Measurements from ENCODE around the gene PDE10A. TPM values are rescaled to one million over a fixed set of nuclear protein-coding genes. Genes with fewer than 3 reads are reported as not detected.
A peak's percentile ranks its signal among the peaks of the same experiment; 100 is the strongest.

The PDE10A gene
- total RNA-seq, 1 donor from 2014 or later, result 17.3 TPM

DNA sequence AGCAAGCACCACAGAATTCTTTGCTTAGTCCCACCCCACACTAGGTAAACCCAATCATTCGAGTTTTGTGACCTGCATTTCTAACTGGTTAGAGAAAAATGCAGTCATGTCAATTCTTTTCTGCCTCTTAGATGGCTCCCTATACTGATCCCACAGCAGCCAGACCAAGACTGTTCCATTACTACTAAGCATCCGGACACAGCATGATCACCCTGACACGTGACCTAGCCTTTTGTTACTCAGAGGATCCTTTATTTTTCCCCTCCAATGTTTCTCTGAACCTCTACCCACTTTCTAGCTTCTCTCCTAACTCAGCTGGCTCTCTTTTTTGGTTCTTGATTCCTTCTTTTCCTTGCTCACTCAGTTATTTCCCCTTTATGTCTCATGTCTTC lies 87.9 kb downstream of the PDE10A start:
- H3K4me1 Mint-ChIP-seq, result peaks cover 15% of the 10 kb centered on the region
- Histone ChIP-seq H3K36me3 (no peaks in the 10 kb centered on the region), H3K27me3 (no peaks in the 10 kb centered on the region), H3K27ac (no peak overlapping the region), H4K20me1 (ENCODE audit: low read depth) (no peaks in the 10 kb centered on the region), H3F3A (ENCODE audit: low read depth) (no peaks in the 10 kb centered on the region), H2AFZ (replicated peaks) (no peak overlapping the region), H3K4me2 (no peak overlapping the region), H3K4me3 (no peak overlapping the region), H3K9ac (no peak overlapping the region), H3K4me1 (peaks cover 16% of the 10 kb centered on the region), H3K9me3 (ENCODE audit: low read depth) (no peaks in the 10 kb centered on the region), H3K79me2 (ENCODE audit: low read depth) (no peaks in the 10 kb centered on the region)
- no peak overlapping the region for H3K4me3 Mint-ChIP-seq
- DNase-seq (ENCODE audit: low spot score), result peak; percentile 13
- H3K36me3 Mint-ChIP-seq, result peaks cover under 1% of the 10 kb centered on the region
- H3K27me3 Mint-ChIP-seq (ENCODE audit: insufficient read depth, low read depth), result no peaks in the 10 kb centered on the region
- peaks cover 3% of the 10 kb centered on the region for H3K9me3 Mint-ChIP-seq
- TF ChIP-seq EZH2phosphoT487 (IDR thresholded peaks at IDR 0.05) (no peak), EZH2 (IDR thresholded peaks at IDR 0.05) (no peak)
- TF ChIP-seq, protein P1, sequence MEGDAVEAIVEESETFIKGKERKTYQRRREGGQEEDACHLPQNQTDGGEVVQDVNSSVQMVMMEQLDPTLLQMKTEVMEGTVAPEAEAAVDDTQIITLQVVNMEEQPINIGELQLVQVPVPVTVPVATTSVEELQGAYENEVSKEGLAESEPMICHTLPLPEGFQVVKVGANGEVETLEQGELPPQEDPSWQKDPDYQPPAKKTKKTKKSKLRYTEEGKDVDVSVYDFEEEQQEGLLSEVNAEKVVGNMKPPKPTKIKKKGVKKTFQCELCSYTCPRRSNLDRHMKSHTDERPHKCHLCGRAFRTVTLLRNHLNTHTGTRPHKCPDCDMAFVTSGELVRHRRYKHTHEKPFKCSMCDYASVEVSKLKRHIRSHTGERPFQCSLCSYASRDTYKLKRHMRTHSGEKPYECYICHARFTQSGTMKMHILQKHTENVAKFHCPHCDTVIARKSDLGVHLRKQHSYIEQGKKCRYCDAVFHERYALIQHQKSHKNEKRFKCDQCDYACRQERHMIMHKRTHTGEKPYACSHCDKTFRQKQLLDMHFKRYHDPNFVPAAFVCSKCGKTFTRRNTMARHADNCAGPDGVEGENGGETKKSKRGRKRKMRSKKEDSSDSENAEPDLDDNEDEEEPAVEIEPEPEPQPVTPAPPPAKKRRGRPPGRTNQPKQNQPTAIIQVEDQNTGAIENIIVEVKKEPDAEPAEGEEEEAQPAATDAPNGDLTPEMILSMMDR (IDR thresholded peaks at IDR 0.05), result no peak
- no peak overlapping the region for H3K27ac Mint-ChIP-seq

DNA sequence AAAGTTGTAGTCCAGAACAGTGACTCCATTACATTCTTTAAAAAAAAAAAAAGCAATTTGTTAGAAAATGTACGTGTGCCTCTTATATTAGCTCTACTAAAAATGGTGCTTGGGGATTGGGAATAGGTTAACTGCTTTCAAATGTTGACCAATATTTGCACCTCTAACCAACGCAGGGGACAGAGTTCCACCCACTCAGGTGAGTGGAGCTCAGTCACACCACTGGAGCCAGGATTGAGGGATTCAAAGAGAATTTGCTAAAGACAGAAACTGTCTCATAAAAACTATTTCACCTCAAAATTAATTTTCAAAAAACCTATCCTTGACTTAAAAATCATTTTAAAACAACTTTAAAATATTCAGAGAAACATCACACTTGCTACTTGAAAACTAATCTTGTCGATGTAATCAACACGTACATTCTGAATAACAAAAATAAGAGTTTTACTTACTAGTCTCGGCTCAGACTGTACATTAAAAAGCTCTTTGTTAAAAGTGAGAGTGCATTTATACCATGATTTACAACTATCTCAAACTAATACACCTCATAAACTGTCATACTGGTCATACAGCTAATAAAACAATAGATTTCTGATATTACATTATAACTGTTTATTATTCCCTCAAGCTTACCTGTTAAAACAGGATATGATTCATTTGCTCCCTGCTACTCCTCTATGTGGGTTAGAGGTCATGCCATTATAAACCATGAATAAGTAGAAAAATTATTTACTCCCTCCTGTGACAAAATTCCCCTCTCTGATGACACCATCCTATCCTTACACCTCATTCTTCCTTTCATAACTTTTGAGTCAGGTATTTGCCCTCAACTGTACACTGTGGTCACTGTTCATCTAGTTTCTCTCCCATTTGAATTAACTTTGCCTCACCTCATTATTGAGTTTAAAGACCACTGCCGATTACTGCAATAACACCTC lies 88.6 kb downstream of the PDE10A start:
- DNase-seq (ENCODE audit: low spot score), result no peak
- no peak overlapping the region for H3K4me3 ChIP-seq
- H3F3A ChIP-seq (ENCODE audit: low read depth), result no peaks in the 10 kb centered on the region
- TF ChIP-seq EZH2phosphoT487 (IDR thresholded peaks at IDR 0.05) (no peak), EZH2 (IDR thresholded peaks at IDR 0.05) (no peak)
- TF ChIP-seq, protein P1 (IDR thresholded peaks at IDR 0.05), result no peak
- no peaks in the 10 kb centered on the region for H3K79me2 ChIP-seq (ENCODE audit: low read depth)
- H2AFZ ChIP-seq (replicated peaks), result no peak overlapping the region
- Mint-ChIP-seq H3K4me3 (no peak overlapping the region), H3K27ac (no peak overlapping the region), H3K4me1 (peaks cover 15% of the 10 kb centered on the region), H3K36me3 (peaks cover 4% of the 10 kb centered on the region), H3K9me3 (peaks cover 3% of the 10 kb centered on the region), H3K27me3 (ENCODE audit: insufficient read depth, low read depth) (no peaks in the 10 kb centered on the region)
- no peak overlapping the region for H3K4me2 ChIP-seq
- no peak overlapping the region for H3K9ac ChIP-seq
- H3K36me3 ChIP-seq, result no peaks in the 10 kb centered on the region
- H3K27ac ChIP-seq, result no peak overlapping the region
- H3K9me3 ChIP-seq (ENCODE audit: low read depth), result no peaks in the 10 kb centered on the region
- H3K27me3 ChIP-seq, result no peaks in the 10 kb centered on the region
- peaks cover 16% of the 10 kb centered on the region for H3K4me1 ChIP-seq
- H4K20me1 ChIP-seq (ENCODE audit: low read depth), result no peaks in the 10 kb centered on the region

DNA sequence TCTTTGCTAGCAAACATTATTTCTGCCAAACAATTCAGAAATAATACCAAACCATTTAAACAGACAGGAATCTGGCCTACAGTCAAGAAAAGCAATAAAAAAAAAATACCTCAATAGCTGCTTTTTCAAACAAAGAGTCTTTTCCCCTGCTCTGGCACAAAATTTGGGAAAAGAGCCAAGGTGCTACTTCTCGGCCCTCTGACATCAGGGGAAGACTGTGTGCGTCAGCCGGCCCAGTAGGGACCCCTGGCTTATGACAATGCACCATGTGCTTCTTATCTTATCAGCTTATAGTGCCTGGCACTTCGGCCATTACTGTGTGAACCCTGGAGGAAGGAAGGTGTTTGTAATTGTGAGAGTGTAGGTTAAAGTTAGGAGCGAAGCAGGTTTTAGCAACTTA lies 89.4 kb downstream of the PDE10A start:
- H3K27me3 Mint-ChIP-seq (ENCODE audit: insufficient read depth, low read depth), result no peaks in the 10 kb centered on the region
- no peak overlapping the region for H3K27ac Mint-ChIP-seq
- Histone ChIP-seq H4K20me1 (ENCODE audit: low read depth) (no peaks in the 10 kb centered on the region), H3K9me3 (ENCODE audit: low read depth) (no peaks in the 10 kb centered on the region), H2AFZ (replicated peaks) (no peak overlapping the region), H3K4me1 (peaks cover 16% of the 10 kb centered on the region), H3K36me3 (no peaks in the 10 kb centered on the region), H3K27me3 (no peaks in the 10 kb centered on the region), H3K4me2 (no peak overlapping the region), H3F3A (ENCODE audit: low read depth) (no peaks in the 10 kb centered on the region), H3K79me2 (ENCODE audit: low read depth) (no peaks in the 10 kb centered on the region), H3K9ac (no peak overlapping the region), H3K4me3 (no peak overlapping the region), H3K27ac (no peak overlapping the region)
- DNase-seq (ENCODE audit: low spot score), result peak; percentile 5
- TF ChIP-seq EZH2 (IDR thresholded peaks at IDR 0.05), result no peak
- TF ChIP-seq EZH2phosphoT487 (IDR thresholded peaks at IDR 0.05), result no peak
- TF ChIP-seq, protein P1 (IDR thresholded peaks at IDR 0.05), result no peak
- H3K9me3 Mint-ChIP-seq, result peaks cover 3% of the 10 kb centered on the region
- peaks cover 15% of the 10 kb centered on the region for H3K4me1 Mint-ChIP-seq
- peaks cover 5% of the 10 kb centered on the region for H3K36me3 Mint-ChIP-seq
- H3K4me3 Mint-ChIP-seq, result no peak overlapping the region

Measured in neural progenitor cell (in vitro differentiated cells).